MCF 10A (cell line): ENCODE data around the gene ABCA6. TPM values are rescaled to one million over a fixed set of nuclear protein-coding genes. Genes with fewer than 3 reads are reported as not detected.

Source experiments
- BruUV-seq: library from RNA; stranded (reverse); fragments of 400-500 nt; replicated peaks from 2 replicates; lab custom pipeline; 2021; lab: Mats Ljungman, UMichigan
- CTCF ChIA-PET: fragments of 300-600 bp; sonication (Branson Sonifier 250); formaldehyde crosslinking; extraction: SDS; loops from one replicate; lab custom pipeline; 2021; ENCODE audit warnings: antibody characterized with exemption, inconsistent platforms; lab: Yijun Ruan, JAX
- POLR2A ChIA-PET: fragments of 300-600, 350-650 bp; sonication (Branson Sonifier 250); formaldehyde crosslinking; extraction: SDS; loops from one replicate; lab custom pipeline; 2020; ENCODE audit warnings: antibody characterized with exemption, inconsistent platforms; lab: Yijun Ruan, JAX
- DNase-seq: peaks from one replicate; pipeline ENCODE4 v3.0.0-alpha.2; 2018; ENCODE audit not compliant: unreplicated experiment
- H3K27ac Mint-ChIP-seq: one replicate; pipeline ENCODE4 v1.8.0; 2022; ENCODE audit warnings: mild to moderate bottlenecking, low read depth, mixed read lengths; ENCODE audit not compliant: unreplicated experiment
- H3K27me3 Mint-ChIP-seq: one replicate; pipeline ENCODE4 v1.8.0; 2022; ENCODE audit warnings: mixed read lengths; ENCODE audit not compliant: insufficient read depth, unreplicated experiment
- H3K36me3 Mint-ChIP-seq: one replicate; pipeline ENCODE4 v1.8.0; 2022; ENCODE audit warnings: mild to moderate bottlenecking, moderate library complexity, mixed read lengths; ENCODE audit not compliant: insufficient read depth, unreplicated experiment
- H3K4me1 Mint-ChIP-seq: one replicate; pipeline ENCODE4 v1.8.0; 2022; ENCODE audit warnings: mixed read lengths; ENCODE audit not compliant: insufficient read depth, unreplicated experiment
- H3K4me3 Mint-ChIP-seq: one replicate; pipeline ENCODE4 v1.8.0; 2022; ENCODE audit warnings: mild to moderate bottlenecking, moderate library complexity, mixed read lengths; ENCODE audit not compliant: unreplicated experiment
- H3K9me3 Mint-ChIP-seq: one replicate; pipeline ENCODE4 v1.8.0; 2022; ENCODE audit warnings: mixed read lengths; ENCODE audit not compliant: unreplicated experiment
- intact Hi-C: fragments of 100-400 bp; cut with micrococcal nuclease; formaldehyde crosslinking; loops from 2 replicates; pipeline ENCODE4 v1.14.1; 2022
- total RNA-seq: library from RNA; stranded (reverse); gene quantifications from 2 replicates; pipeline ENCODE4 v1.2.3, GENCODE V29; 2022
- TF ChIP-seq, protein P1 (sequence below): fragments of 200-600 bp; IDR thresholded peaks from one replicate; pipeline ENCODE4 v1.8.0; 2022; ENCODE audit warnings: antibody characterized with exemption, mild to moderate bottlenecking; ENCODE audit not compliant: unreplicated experiment

Gene ABCA6
- total RNA-seq, 1 experiment from 2014 or later, result 34.5 TPM

DNA sequence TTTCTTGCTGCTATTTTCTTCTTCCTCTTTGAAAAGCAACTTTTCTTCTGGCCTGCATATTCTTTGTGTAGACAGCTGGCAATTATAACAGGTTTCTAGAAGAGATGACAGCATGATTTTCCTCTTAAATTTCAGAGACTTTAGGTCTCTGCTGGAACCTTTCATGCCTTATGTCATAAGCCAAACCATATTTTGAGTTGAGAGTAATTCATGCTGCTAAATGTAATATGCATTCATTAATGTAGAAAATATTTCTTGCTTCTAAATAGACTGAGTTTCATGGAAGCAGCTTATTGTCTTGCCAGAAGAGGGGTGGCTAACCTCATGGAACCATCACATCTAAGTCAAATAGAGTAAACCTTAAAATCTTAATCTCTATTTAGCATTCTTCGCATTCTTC is 55.1 kb downstream of the ABCA6 start:
- Mint-ChIP-seq H3K9me3 (no peaks in the 10 kb centered on the region), H3K36me3 (peaks cover 59% of the 10 kb centered on the region), H3K4me3 (no peak overlapping the region), H3K4me1 (no peaks in the 10 kb centered on the region), H3K27ac (no peak overlapping the region), H3K27me3 (no peaks in the 10 kb centered on the region)
- DNase-seq, result no peak
- TF ChIP-seq, protein P1, sequence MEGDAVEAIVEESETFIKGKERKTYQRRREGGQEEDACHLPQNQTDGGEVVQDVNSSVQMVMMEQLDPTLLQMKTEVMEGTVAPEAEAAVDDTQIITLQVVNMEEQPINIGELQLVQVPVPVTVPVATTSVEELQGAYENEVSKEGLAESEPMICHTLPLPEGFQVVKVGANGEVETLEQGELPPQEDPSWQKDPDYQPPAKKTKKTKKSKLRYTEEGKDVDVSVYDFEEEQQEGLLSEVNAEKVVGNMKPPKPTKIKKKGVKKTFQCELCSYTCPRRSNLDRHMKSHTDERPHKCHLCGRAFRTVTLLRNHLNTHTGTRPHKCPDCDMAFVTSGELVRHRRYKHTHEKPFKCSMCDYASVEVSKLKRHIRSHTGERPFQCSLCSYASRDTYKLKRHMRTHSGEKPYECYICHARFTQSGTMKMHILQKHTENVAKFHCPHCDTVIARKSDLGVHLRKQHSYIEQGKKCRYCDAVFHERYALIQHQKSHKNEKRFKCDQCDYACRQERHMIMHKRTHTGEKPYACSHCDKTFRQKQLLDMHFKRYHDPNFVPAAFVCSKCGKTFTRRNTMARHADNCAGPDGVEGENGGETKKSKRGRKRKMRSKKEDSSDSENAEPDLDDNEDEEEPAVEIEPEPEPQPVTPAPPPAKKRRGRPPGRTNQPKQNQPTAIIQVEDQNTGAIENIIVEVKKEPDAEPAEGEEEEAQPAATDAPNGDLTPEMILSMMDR, result no peak
- POLR2A ChIA-PET, result no interaction called here
- no TSS peak for BruUV-seq
- CTCF ChIA-PET, result no interaction called here
- intact Hi-C loops, result no loop called here

DNA sequence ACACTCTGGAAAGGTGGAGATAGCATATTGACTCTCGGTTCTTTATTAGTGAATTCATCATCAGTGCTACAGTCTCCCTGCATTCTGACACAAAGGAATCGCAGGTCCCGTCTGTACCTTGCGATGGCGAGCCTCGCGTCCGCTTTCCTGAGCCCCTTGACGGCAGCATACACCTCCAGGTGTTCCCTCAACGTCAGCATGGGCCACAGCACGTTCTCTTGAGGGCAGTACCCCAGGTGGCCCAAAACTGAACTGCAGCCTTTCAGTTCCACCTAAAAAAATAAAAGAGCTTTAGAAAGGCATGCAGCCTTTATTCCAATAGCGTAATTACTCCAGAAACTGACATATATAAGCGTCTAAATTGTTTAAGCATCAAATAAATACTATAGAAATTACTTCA is 56.8 kb downstream of the ABCA6 start:
- TF ChIP-seq, protein P1, result no peak
- Mint-ChIP-seq H3K9me3 (no peaks in the 10 kb centered on the region), H3K4me3 (no peak overlapping the region), H3K27ac (no peak overlapping the region), H3K27me3 (no peaks in the 10 kb centered on the region), H3K4me1 (no peaks in the 10 kb centered on the region), H3K36me3 (peaks cover 68% of the 10 kb centered on the region)
- ChIA-PET POLR2A (no interaction called here), CTCF (no interaction called here)
- intact Hi-C loops, result no loop called here
- no peak for DNase-seq
- BruUV-seq, result no TSS peak

DNA sequence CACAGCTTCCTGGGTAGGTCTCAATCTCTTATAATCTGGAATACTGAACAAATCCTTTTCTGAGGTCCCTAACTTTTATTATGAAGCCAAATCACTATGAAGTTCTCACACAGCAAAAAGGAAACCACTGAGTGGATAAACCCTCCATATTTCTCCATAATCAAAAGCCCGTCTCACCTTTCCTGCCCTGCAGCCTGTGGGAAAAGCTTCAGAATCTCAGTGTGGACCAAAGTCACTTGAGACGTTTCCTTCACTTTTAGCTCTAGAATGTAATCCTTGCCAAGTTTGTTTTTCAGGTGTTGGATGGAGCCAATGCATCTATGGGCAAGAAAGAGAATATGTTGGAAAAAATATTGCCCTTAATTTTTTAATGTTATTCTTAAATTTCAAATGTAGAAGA is 59.0 kb downstream of the ABCA6 start:
- intact Hi-C loops, result no loop called here
- Mint-ChIP-seq H3K36me3 (peaks cover 79% of the 10 kb centered on the region), H3K9me3 (no peaks in the 10 kb centered on the region), H3K4me3 (no peak overlapping the region), H3K27me3 (no peaks in the 10 kb centered on the region), H3K27ac (no peak overlapping the region), H3K4me1 (no peaks in the 10 kb centered on the region)
- DNase-seq, result no peak
- ChIA-PET CTCF (interaction anchor here (0.6 kb wide), 1 partner anchor 270 kb away, joined by 3 read pairs; no protein-coding TSS in a partner anchor), POLR2A (interaction anchor here (0.7 to 1.0 kb wide), 2 partner anchors 9 to 141 kb away, joined by 4 read pairs; no protein-coding TSS in a partner anchor)
- no TSS peak for BruUV-seq
- TF ChIP-seq, protein P1, result no peak

DNA sequence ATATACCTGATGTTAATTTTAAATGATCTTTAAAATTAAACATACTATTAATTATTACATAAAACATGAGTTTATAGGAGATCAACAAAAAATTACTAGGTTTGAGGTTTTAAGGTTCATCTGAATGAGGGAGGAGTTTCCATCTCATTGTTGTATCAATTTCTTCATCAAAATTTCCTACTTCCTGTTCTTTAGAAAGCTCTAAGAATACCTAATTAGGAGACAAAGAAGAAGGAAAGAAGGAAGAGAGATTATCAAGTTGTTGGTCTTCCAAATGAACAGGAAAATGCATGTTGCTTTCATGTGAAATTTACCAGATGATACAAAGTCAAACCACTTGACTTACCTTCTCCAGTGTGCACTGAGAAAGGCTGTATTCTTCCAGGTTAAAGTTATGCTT is 62.8 kb downstream of the ABCA6 start:
- POLR2A ChIA-PET, result no interaction called here
- H3K36me3 Mint-ChIP-seq, result peaks cover 62% of the 10 kb centered on the region
- peaks cover 8% of the 10 kb centered on the region for H3K9me3 Mint-ChIP-seq
- H3K4me3 Mint-ChIP-seq, result no peak overlapping the region
- TF ChIP-seq, protein P1, result no peak
- H3K27ac Mint-ChIP-seq, result no peak overlapping the region
- CTCF ChIA-PET, result no interaction called here
- H3K4me1 Mint-ChIP-seq, result no peaks in the 10 kb centered on the region
- BruUV-seq, result no TSS peak
- intact Hi-C loops, result no loop called here
- no peaks in the 10 kb centered on the region for H3K27me3 Mint-ChIP-seq
- DNase-seq, result no peak
